Pancreas (tissue), 10 donors: Measurements from ENCODE around the gene RBSN. TPM values are rescaled to one million over a fixed set of nuclear protein-coding genes. Genes with fewer than 3 reads are reported as not detected.
A peak's percentile ranks its signal among the peaks of the same experiment; 100 is the strongest.

Experiments
- ATAC-seq, 4 donors: fragments of 200-7000 bp; cut with Tn5 transposase; one replicate each; pipeline versions ENCODE4 v1.8.0 to v1.9.1; 2020; ENCODE audit warnings: mild to moderate bottlenecking in 4 of 4, moderate library complexity in 4 of 4
- DNase-seq, 6 donors: peaks; one replicate each; pipeline ENCODE4 v3.0.0-alpha.2; 2020
- FAIRE-seq: peaks from 2 replicates; lab custom pipeline; 2012; peaks lifted over from hg19 to GRCh38; lab: Jason Lieb, UNC
- H3K27ac ChIP-seq, 4 donors: fragments of 200-600 bp; sonication (generic); 1 replicate in 3 of 4; 2 replicates in 1 of 4; pipeline versions ENCODE4 v1.5.0 to v1.8.0; 2020
- H3K27me3 ChIP-seq, 4 donors: fragments of 200-600 bp; one replicate each; pipeline ENCODE4 v1.8.0; 2021
- H3K36me3 ChIP-seq, 3 donors: fragments of 200-600 bp; sonication (generic) in 1 of 3; one replicate each; pipeline versions ENCODE4 v1.5.0 to v1.8.0; 2020 to 2021
- H3K4me1 ChIP-seq, 3 donors: fragments of 200-600 bp; one replicate each; pipeline ENCODE4 v1.8.0; 2021
- H3K4me3 ChIP-seq, 4 donors: fragments of 200-600 bp; sonication (generic) in 2 of 4; one replicate each; pipeline versions ENCODE4 v1.5.0 to v1.8.0; 2020 to 2021
- H3K9me3 ChIP-seq, 4 donors: fragments of 200-600 bp; one replicate each; pipeline ENCODE4 v1.8.0; 2021
- CTCF ChIP-seq, 4 donors: fragments of 200-600 bp; sonication (generic) in 3 of 4; IDR thresholded peaks; one replicate each; pipeline versions ENCODE4 v1.5.0 to v1.8.0; 2021; ENCODE audit warnings: antibody characterized with exemption in 4 of 4
- WGBS, 2 donors: extraction: QIAGEN DNeasy Blood & Tissue Kit; methylation state at CpG; one replicate each; pipeline ENCODE4 v1.1.7; 2013; 5-methylcytosine and 5-hydroxymethylcytosine counted together
- intact Hi-C, 3 donors: fragments of 100-400 bp; cut with DNase I; formaldehyde crosslinking; loops; one replicate each; pipeline versions ENCODE4 v1.11.1 to v1.14.2; 2022
- polyA plus RNA-seq, 2 donors: library from polyadenylated mRNA; stranded (reverse); fragments of 200-250 nt; gene quantifications; one replicate each; pipeline ENCODE4 v1.2.3, GENCODE V29; 2013
- total RNA-seq, 6 donors: library from RNA; stranded (reverse); fragmentation: NEBNext Ultra II Directional in 4 of 6; extraction: Animal tissue kit (Norgen Biotek cat#: 25700) in 4 of 6; gene quantifications; one replicate each; pipeline versions ENCODE4 v1.2.1 to v1.2.4, GENCODE V29; 2021 to 2023
- donor health status: healthy with polysubstance abuse.
- donor health status: DM: no; HTN: no; CAD: no; lungs with moderate emphysema.
- donor health status: DM: no; HTN: no; CAD: no.
- donor health status: control.
- donor health status: control.
- donor health status: Bipolar disorder and iron deficiency.
- donor health status: DM: yes; HTN: yes; CAD: no.
- donor health status: DM: no; HTN: no; CAD: no.
- donor health status: DM: no; HTN: no; CAD: no.
- donor health status: DM: yes; HTN: yes; CAD: no.

RBSN gene
- total and polyA plus RNA-seq, 8 donors = 5.7 to 10.9 (median 8.5) TPM

- 92 to 93% methylated on average over 3 of the region's 3 CpGs for WGBS, 2 donors
- Histone ChIP-seq H3K36me3 (peaks cover 0 to 7% (median 0%) of the 10 kb centered on the region in 3 donors), H3K27ac (no peak overlapping the region), H3K9me3 (no peaks in the 10 kb centered on the region), H3K4me3 (no peak overlapping the region), H3K27me3 (no peaks in the 10 kb centered on the region), H3K4me1 (peaks cover 4 to 11% (median 10%) of the 10 kb centered on the region in 3 donors)
- FAIRE-seq (no peak), ATAC-seq (no peak), DNase-seq (no peak)
- intact Hi-C loops = no loop called here
- no peak for TF ChIP-seq CTCF (IDR thresholded peaks at IDR 0.05)
These were observed 38.9 kb downstream of the RBSN start for GRCh38 chr3:15060029-15060428.

GRCh38 chr3:15056676-15057404, 42.1 kb downstream of the RBSN start:
- ATAC-seq = peak in 1 of 4 donors; percentile 56
- 75 to 84% methylated on average over 19 of the region's 19 CpGs for WGBS, 2 donors
- intact Hi-C loops = no loop called here
- DNase-seq = peak in 1 of 6 donors; percentile 63
- Histone ChIP-seq H3K36me3 (peaks cover 0 to 14% (median 3%) of the 10 kb centered on the region in 3 donors), H3K27ac (no peak overlapping the region), H3K4me1 (no peaks in the 10 kb centered on the region), H3K27me3 (no peaks in the 10 kb centered on the region), H3K4me3 (no peak overlapping the region), H3K9me3 (no peaks in the 10 kb centered on the region)
- no peak for TF ChIP-seq CTCF (IDR thresholded peaks at IDR 0.05)
- no peak for FAIRE-seq

- no peaks in the 10 kb centered on the region for H3K4me1 ChIP-seq
- TF ChIP-seq CTCF (IDR thresholded peaks at IDR 0.05) = no peak
- H3K27me3 ChIP-seq = no peaks in the 10 kb centered on the region
- H3K9me3 ChIP-seq = no peaks in the 10 kb centered on the region
- peaks cover 3 to 14% (median 5%) of the 10 kb centered on the region in 3 donors for H3K36me3 ChIP-seq
- DNase-seq (no peak), ATAC-seq (no peak), FAIRE-seq (no peak)
- H3K4me3 ChIP-seq = no peak overlapping the region
- intact Hi-C loops = no loop called here
- H3K27ac ChIP-seq = no peak overlapping the region
- 95 to 97% methylated on average over 8 of the region's 8 CpGs for WGBS, 2 donors
These were observed 43.9 kb downstream of the RBSN start for GRCh38 chr3:15055019-15055557.

GRCh38 chr3:15053541-15053940, 45.4 kb downstream of the RBSN start:
- 95 to 97% methylated on average over 4 of the region's 4 CpGs for WGBS, 2 donors
- intact Hi-C loops = no loop called here
- no peak for TF ChIP-seq CTCF (IDR thresholded peaks at IDR 0.05)
- H3K36me3 ChIP-seq = peaks cover 3 to 15% (median 6%) of the 10 kb centered on the region in 3 donors
- no peak for ATAC-seq
- H3K27ac ChIP-seq = no peak overlapping the region
- no peaks in the 10 kb centered on the region for H3K27me3 ChIP-seq
- DNase-seq = no peak
- no peak for FAIRE-seq
- no peaks in the 10 kb centered on the region for H3K4me1 ChIP-seq
- H3K4me3 ChIP-seq = no peak overlapping the region
- H3K9me3 ChIP-seq = no peaks in the 10 kb centered on the region
